Sigmoid colon (tissue), 4 donors: ENCODE measurements around the gene COL4A2.

Source experiments
- CTCF ChIP-seq, 4 experiments: fragments of 450-650 bp in 3 of 4; fragments of 200-600 bp in 1 of 4; IDR thresholded peaks; one replicate each; pipeline ENCODE4 v1.5.1; 2016 to 2019; ENCODE audit warnings: antibody characterized with exemption in 4 of 4, mild to moderate bottlenecking in 3 of 4, moderate library complexity in 2 of 4
- EP300 ChIP-seq, 4 donors: sonication (generic); formaldehyde crosslinking; IDR thresholded peaks; one replicate each; pipeline ENCODE4 v1.6.1; 2017; ENCODE audit warnings: antibody characterized with exemption in 4 of 4
- POLR2AphosphoS5 ChIP-seq, 4 donors: sonication (generic); formaldehyde crosslinking; IDR thresholded peaks; one replicate each; pipeline ENCODE4 v1.6.1; 2017; ENCODE audit warnings: antibody characterized with exemption in 4 of 4

DNA sequence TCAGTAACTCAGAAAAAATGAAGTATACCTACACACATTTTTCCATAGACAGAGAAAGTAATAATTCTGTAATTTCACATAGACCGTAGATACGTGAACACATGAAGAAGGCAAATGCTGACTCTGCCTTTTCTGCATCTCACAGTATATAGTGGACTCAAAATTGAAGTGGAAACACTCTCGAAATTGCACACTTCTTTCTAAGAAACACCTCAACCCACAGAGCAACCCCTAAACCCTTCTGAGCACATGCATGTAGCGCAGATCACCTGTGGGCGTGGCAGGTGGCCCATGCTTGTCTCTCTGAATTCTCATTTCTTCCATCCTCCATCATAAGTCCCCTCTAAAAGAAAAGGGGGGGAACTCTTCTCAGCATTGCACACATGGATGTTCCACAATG, 34.9 kb upstream of the COL4A2 start:
- no peak for TF ChIP-seq CTCF (IDR thresholded peaks at IDR 0.05)
- TF ChIP-seq EP300 (IDR thresholded peaks at IDR 0.05), result no peak
- no peak for TF ChIP-seq POLR2AphosphoS5 (IDR thresholded peaks at IDR 0.05)
